Globus pallidus (tissue), 1 donor: ENCODE measurements around the gene PLBD1.

Source experiments
- DNase-seq: peaks from one replicate; pipeline ENCODE4 v3.0.0-alpha.2; 2015; ENCODE audit warnings: low spot score

PLBD1 gene

DNA sequence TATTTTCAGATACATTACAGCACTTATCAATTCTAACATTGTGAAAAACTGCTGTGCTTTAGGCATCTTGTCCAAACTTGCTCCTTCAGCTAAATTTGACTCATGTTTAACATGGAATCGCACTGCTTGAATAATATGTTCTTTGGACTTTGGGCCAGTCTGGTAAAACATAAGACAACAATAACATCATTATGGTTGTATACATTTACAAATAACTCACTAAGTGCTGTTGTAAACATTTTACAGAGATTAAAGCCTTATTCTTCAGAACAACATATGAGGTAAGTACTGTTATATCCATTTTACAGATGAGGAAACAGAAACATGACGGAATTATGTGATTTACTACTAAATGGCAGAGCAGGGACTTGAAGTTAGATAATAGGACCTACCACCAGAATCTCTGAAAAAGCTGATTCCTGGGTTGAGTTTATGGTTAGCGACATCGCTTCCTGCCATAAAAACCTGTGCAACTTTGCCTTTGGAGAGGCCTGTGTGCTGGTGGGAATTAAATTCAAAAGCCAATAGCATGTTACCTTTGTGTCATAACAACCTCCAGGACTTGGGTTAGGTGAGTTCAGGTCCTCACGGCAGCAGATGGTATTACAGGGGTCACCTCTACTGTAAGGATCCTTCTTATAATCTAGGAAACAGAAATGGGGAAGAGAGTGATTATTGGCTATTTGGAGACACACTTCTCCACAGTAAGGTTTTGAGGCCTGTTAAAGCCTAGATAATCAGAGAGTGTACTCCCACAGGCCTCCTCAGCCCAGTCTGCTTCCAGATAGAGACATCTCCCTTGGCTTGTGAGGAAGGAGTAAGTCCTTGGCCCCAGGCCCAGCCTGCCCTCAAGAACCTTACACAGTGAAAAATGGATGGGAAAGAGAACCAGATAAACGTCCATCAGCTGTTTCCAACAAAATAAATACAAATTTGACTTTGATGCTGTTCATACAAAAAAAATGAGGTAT, 61.8 kb downstream of the PLBD1 start:
- DNase-seq = no peak

DNA sequence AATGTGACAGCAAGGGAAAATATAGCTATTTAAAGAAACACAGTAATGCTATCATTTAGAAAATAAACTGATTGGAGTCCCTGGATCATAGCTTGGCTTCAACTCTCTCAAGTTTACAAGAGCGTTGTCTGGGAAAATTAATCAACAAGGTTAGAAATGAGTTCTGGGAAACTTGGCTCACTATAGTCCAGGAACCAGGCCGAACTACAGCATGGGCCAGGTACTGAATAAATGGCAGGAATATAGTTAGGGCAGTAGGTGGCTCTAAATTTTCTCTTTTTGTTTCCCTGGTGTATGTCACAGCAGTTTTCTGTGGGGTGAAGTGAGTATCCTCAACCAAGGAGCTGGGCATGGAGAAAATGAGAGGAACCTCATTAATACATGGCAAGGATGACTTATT, 72.4 kb downstream of the PLBD1 start:
- DNase-seq = no peak

DNA sequence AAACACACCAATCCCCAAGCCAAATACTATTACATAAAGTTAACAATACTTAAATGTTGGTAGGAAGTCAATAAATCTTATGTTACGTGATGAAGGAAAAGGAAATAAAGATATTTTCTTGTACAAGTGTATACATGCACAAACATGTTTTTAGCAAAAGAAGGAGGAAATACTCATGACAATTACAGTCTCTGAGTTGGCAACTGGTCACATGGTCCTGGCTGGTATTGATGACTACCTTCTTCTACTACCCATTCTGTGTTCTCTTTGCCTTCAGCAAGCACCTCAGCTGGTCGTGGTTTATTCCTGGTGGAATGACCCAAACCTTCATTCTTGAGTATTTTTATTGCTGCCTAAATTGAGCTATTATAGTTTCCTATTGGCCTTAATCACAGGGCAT, 84.8 kb downstream of the PLBD1 start:
- no peak for DNase-seq

DNA sequence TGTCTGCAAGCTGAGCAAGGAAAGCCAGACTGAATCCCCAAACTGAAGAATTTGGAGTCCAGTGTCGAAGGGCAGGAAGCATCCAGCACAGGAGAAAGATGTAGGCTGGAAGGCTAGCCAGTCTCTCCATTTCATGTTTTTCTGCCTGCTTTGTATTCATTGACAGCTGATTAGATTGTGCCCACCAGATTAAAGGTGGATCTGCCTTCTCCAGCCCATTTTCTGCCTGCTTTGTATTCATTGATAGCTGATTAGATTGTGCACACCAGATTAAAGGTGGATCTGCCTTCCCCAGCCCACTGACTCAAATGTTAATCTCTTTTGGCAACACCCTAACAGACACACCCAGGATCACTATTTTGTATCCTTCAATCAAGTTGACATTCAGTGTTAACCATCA, 85.3 kb downstream of the PLBD1 start:
- DNase-seq = no peak

DNA sequence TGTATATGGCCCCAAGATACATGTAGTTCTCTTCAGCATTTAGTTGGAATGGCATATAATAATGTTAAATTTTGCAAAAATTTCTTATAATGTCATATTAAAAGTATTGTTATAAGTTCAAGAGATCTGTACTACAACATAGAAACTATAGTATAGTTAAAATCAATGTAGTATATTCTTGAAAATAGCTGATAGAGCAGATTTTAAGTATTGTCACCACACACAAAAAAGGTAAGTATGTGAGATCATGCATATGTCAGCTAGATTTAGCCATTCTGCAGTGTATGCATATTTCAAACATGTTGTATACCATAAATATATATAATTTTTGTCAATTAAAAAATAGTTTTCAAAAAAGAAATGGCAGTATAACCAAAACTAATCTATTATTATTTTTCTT, 86.5 kb downstream of the PLBD1 start:
- no peak for DNase-seq

DNA sequence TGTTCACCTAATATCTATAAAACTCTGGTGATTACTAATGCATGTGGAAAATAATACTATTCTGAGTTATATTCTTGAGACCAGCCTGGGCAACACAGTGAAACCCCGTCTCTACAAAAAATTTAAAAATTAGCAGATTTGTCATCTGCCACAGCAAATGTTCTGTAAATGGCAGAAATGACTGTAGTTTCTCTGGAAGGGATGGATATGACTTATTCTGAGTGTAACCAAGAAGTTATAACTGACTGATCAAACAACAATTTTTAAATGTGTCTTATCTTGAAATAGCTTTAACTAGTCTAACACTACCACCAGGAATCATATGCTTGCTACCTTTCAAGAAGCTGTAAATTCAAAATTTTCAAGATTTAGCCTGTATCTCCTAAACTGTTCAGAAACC, 88.7 kb downstream of the PLBD1 start:
- DNase-seq = no peak

DNA sequence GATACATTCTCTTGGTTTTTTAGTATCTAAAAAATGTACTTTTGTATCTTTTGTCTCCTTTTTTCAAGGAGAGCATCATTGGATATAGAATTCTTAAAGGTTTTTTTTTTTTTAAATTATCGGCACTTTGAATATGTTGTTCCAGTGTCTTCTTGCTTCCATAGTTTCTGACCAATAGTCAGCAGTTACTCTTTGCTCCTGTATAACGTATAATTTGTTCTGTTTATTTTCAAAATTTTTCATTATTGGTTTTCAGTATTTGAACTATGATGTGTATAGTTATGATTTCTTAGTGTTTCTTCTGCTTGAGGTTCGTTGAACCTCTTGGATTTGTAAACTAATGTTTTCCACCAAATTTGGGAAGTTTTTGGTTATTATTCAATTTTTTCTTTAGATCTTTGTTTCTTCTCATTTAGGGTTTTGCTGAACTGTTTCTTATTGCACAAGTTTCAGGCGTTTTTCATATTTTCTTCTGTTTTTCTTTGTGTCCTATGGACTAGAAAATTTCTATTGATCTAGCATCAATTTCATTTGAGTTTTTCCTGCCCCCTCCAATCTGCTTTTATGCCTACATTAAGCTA, 93.9 kb downstream of the PLBD1 start:
- no peak for DNase-seq

DNA sequence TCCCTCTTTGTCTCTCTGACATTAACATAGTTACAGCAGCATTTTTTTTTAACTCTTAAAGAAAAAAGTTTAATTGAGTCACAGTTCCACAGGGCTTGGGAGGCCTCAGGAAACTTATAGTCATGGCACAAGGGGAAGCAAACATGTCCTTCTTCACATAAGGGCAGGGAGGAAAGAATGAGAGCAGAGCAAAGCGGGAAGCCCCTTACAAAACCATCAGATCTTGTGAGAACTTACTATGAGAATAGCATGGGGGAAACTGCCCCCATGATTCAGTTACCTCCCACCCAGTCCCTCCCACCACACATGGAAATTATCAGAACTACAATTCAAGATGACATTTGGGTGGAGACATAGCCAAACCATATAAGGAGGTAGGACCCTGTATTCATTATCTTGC, 96.2 kb downstream of the PLBD1 start:
- no peak for DNase-seq

DNA sequence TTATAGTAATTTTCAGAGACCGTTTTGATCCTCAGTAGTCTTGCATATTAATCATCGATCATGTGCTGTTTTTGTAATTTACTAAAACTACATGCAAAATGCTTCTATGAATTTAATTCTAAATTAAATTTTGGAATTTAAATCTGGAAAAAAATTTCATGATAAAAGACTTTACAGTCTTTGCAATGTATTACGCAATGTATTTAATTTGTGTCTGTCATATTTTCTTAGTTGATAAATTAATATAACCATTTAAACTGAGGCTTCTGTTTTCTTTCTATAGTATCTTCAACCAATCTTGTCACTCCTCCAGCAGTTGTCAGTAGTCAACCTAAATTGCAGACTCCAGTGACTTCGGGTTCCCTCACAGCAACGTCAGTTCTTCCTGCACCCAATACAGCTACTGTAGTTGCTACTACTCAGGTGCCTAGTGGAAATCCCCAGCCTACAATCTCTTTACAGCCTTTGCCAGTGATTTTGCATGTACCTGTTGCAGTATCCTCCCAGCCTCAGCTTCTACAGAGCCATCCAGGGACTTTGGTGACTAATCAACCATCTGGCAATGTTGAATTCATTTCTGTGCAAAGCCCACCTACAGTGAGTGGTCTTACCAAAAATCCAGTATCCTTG, 107.4 kb downstream of the PLBD1 start:
- no peak for DNase-seq

DNA sequence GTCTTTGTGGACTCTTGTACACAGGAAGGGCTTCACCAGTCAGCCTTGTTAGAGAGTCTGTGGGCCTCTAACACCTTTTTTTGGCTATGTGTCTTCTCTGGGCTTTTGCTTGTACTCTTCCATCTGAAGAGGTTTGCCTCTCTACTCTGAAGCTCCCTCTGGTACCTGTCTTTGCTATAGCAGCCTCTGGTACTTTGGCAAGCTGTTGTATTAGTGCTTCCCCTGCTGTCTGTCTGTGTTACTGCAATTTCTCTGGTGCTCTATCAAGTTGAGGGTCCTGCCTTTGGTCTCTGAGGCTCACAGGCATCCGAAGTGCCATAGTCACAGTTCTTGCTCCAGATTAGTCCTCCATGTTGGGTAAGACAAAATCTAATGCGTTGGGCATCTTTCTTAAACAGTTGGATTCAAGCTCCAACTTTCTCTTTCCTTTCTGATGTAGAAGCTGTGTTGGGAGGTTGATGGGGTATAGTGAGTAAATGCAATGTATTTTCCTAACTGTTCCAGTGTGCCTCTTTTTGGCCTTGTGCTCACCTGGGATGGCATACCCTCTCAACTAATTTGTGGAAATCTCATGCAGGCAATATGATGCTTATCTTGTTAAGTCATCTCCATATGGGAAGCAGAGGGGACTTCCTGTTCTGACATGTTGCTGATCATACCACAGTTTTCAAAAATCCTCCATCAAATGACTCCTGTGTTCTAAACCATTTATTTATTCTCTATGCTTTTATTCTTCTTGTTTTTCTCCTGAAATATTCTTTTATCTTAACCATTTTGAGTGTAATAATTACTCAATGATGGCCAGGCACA, 113.4 kb downstream of the PLBD1 start:
- DNase-seq = no peak
